Activated CD4-positive, alpha-beta T cell treated with anti-CD3 and anti-CD28 coated beads, Interleukin-2, amount 50 U/mL, for 48 hours (primary cell): ENCODE data around the gene ZNF276.

Experiments
- DNase-seq, 2 experiments: peaks; one replicate each; pipeline ENCODE4 v3.0.0-alpha.2; 2020

The ZNF276 gene

DNA sequence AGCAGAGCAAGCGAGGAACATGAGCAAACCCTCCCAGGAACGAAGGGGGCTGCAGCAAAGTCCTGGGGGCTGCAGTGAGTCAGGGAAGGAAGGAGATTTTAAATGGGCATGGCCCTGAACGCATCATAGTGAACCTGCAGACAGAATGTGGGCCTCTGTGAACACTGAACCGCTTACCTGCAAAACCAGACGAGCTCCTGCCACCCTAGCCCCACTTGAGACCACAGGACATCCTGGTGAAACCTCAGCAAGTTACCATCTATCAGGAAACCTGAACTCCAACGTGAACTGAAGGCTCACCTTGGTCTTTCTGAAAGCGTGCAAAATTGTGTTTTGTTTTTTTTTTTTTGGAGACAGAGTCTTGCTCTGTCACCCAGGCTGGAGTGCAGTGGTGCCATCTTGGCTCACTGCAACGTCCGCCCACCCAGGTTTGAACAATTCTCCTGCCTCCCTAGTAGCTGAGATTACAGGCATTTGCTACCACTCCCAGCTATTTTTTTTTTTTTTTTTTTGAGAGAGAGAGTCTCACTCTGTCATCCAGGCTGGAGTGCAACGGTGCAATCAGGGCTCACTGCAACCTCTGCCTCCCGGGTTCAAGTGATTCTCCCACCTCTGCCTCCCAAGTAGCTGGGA, 64.3 kb downstream of the ZNF276 start:
- no peak for DNase-seq

GRCh38 chr16:89786474-89787364, 65.4 kb downstream of the ZNF276 start:
- no peak for DNase-seq

DNA sequence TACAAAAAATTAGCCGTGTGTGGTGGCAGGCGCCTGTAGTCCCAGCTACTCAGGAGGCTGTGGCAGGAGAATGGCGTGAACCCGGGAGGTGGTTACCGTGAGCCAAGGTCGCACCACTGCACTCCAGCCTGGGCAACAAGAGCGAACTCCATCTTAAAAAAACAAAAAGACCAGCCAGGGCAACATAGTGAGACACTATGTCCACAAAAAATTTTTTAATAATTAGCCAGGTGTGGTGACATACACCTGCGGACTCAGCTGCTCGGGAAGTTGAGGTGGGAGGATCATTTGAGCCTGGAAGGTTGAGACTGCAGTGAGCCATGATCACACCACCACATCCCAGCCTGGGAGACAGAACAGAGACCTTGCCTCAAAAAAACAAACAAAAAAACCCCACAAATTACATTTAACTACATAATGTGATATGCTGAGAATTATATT, 66.0 kb downstream of the ZNF276 start:
- no peak for DNase-seq
